GM18502 (cell line): ENCODE results near the gene RNF44.

Experiments used
- ATAC-seq: cut with Tn5 transposase; IDR thresholded peaks from one replicate; pipeline ENCODE4 v1.9.1; 2021; ENCODE audit warnings: mild to moderate bottlenecking; ENCODE audit not compliant: unreplicated experiment, poor library complexity

Gene RNF44

DNA sequence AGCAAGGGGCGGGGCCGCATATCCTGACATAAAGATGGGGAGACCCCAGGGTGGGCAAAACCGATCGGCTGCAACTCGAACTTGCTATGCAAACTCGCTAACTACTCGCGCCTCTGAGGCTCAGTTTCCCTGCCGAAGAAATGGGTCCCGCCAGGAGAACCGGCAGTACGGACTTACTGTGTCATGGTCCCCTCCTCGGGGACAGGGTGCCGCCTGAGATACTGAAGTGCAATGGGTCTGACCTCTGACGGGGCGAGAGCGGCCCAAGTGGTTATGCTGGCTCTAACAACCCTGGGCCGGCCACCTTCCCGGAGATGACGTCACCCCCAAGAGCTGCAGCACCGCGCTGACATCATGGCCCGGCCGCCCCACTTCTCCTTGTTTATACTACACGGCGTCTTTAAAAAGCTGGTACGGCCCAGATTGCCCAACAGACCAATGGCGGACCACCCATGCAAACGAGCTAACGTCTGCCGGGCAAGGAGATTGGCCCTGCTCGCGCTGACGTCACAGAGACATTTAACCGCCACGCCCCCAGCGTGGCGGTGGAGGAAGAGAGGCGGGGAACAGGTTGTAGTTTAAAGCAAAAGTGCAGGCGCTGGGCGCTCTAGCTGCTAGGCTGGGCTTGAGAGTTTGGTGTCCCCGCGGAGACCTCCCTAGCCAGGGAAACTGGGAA, 490 bp upstream of the RNF44 start:
- ATAC-seq: peak; percentile 75

DNA sequence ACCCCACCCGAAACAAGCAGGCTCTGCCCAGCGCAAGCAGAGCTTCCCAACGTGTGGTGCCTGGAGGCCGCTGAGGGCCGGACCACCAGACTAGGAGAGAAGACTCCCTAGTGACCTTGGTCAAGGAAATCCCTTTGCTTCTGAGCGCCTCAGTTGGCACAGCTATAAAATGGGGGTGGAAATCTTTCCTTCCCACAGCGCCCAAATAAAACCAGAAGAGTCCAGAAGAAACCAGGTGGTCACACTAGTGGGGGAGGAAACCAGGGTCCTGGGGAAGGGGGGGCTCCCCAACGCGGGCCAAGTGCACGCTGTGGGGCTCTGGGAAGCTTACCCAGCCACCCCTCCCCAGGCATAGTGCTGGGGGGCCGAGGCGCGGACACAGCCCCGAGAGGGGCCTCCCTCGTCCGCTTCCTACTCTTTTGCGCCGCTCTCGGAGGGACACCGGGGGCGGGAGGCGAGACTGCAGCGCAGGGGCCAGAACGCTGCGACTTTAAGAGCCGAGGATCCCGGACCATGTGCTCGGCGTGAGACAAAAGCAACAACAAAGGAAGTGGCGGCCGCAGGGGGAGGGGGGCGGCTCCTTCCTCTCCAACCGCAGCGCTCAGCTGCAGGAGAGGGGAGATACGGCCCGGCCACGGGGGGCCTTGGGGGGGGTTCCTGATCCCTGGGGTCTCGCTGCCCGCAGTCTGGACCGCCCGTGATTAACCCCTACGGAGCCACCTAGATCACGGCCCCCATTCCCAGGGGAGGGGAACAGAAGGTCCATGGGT, 885 bp downstream of the RNF44 start:
- ATAC-seq: no peak

DNA sequence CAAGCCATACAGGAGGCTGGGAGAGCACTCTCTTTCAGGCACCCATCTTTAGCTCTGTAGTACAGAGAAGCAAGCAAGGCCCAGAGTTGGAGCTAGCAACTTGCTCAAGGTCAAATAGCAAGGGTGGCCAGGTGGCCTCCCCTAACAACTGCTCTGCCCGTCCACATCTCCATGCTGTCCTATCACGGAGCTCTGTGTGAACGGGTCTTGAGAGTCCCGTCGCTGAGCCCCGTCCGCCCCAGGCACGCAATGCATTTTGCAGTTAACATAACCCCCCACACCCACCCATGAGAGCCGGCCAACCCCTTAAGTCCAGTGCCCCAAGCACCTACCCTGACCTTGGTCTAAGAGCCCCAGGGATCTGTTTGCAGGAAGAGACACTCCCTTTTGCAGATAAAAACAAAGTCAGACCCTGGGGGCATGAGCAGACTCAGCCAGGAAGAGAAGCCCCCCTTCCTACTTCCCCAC, 1.5 kb downstream of the RNF44 start:
- ATAC-seq: no peak

DNA sequence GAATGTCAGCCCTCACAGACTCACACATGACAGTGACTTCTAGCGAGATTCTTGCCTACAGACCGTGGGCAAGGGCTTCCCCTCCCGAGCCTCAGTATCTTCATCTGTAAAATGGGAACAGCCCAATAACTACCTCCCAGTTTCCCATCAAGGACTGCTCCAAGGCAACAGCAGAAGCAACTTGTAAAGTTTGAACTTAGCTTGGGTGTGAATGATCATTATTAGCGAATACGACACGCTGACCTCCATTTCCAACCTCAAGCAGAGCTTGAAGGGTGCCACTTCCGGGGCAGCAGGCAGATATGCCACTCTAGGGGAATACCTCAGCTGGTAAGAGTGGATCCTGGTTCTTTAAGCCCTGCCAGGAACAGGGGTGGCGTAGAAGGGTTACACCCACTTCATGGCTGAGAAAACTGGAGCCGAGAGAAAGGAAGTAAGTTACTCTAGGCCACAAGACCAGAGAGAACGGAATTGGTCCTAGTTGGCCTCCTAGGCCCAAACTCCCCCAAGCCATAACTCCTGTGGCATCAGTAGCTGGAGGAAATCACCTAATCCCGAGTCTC, 2.0 kb downstream of the RNF44 start:
- no peak for ATAC-seq

DNA sequence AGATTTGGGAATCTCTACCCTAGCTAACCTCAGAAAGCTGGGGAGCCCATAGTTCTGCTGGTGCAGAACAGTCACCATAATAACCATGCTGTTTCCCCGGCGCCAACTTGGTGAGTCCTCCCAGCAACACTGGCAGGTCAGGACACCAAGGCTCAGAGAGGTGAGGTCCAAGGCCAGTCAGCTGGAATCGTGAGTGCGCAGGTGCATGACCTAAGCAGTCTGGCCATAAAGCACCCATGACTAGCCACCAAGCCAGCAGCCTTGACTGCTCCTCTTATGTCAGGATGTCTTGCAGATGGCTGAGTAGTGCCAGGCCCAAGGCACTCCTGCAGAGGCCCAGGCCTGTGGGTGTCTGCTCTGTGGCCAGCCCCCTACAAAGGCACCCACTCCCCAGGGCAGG, 2.6 kb downstream of the RNF44 start:
- no peak for ATAC-seq

DNA sequence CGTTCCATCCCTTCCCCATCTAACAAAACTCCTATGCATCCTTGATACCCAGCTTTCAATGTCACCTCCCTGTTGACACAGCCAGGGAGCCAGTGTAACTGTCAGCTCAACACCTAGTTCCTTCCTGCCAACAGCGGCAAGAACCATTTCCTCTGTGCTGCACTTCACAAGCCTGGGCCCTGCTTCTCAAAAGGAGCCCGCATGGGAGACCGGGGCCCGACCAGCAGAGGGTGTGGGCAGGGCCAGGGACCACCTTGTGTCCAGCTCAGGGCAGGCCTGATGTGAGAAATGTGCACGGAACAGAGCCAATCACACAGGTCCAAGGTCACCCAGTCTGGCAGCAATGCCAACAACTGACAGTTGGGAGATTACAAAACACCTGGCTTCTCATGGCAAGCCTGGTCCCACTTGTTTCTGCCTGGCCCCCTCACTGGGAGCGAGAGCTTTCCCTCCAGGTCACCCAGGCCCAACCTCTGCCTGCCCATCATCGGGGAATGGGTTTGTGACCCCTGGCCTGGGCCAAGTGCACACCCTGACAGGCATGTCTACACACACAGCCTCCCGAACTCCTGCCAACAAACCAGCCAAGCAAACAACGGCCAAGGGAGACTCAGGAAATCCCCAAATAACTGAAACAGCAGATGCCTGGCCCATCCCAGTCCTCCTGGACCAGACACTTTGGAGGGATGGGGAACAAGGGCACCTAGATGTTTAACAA, 3.1 kb downstream of the RNF44 start:
- ATAC-seq: no peak

DNA sequence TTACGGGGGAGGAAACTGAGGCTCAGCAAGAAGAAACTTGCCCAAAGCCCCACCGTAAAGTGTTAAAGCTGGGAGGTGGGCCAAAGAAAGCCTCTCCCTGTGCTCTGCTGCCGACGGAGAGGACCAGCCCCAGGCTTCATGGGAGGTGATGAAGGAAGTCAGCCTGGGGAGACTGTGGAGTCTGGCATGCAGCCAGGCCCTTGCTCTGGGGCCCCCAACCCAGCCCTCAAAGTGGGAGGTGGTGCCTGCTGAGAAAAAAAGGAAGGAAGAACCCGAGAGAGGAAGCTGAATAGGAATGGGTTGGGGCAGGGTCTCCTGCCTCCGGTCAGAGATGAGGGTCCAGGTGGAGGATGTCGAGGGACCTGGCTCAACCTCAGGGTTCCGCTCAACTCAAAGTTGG, 3.8 kb downstream of the RNF44 start:
- ATAC-seq: no peak

DNA sequence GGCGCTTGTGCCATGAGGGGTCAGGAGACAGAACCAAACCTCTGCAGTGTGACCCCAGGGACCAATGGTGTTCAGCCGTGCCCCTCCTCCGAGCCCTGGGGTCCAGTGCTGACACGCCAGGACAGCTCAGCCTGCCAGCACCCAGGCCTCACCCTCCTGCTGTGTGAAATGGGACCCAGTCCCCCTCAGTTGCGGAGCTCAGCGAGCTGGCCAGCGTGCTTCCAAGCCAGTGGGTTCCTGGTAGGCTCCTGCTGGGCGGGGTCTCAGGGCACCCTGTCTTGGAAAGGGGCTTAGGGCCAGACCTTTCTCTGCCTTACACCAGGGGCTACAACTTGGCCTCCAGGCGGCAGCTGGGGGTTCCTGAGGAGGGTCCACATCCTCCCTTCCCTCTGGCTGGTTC, 4.4 kb downstream of the RNF44 start:
- ATAC-seq: no peak

DNA sequence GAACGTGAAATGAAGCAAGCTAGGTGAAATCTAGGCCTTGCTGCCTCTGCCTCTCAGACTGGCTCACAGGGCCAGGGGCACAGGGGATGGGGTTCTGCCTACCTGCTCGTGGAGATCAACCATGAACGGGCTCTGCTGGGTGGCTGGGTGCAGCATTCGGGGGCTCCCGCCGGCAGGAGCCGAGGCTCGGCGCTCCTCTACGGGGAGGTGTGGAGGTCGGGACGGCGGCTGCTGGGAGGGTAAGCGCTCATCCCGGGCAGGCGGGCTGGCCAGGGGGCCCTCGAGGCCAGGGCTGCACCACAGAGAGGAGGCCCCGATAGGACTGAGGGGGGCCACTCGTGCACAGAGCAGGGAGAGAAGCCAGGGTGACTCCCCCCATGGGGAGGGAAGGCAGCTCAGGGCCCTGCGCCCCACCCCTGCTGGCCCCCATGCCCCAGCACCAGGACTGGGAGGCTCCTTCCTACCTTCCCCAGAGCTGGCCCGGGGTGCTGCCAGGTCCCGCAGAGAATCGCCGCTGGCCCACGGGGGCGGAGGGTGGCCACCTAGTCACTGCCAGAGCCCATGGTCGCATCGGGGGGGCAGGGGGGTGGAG, 5.2 kb downstream of the RNF44 start:
- no peak for ATAC-seq

DNA sequence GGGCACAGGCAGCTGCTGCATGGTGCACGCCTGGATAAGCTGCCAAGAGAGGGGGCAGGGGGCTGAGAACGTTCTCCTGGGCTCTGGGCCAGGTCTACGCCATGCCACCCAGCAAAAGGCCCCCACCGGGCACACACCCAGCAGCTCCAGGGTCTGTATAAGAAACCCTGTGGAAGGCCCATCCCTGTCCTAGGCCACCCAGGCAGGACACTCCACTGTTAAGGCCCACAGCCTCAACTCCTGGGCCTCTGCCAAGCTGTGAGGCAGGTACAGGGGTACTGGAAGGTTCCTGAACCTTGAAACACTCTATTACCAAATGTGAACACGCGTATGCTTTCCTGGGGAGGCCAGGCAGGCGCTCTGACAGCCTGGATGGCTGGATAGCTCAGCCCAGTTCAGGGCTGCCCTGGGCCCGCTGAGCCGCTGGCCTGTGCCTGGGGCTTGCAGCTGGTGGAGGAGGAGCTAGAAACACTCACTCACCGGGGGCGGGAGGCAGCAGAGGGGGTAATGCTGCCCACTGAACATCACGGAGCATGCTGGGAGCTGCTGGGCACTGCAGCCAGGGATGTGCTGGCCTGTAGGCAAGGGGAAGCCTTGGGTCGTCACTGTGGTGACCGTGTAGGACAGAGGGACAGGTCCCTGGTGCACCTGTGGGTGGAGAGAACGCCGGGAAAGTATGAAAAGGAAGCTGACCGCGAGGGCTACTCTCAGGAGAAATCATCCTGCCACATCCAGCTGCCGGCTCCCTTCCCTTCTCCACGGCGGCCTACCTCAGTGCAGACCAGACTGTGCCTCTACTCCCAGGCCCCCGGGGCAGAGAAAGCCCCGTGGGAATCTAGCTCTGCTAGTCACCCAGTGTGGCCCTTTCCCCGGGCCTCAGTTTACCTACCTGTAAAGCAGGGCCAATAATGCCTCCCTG, 6.0 kb downstream of the RNF44 start:
- ATAC-seq: no peak

DNA sequence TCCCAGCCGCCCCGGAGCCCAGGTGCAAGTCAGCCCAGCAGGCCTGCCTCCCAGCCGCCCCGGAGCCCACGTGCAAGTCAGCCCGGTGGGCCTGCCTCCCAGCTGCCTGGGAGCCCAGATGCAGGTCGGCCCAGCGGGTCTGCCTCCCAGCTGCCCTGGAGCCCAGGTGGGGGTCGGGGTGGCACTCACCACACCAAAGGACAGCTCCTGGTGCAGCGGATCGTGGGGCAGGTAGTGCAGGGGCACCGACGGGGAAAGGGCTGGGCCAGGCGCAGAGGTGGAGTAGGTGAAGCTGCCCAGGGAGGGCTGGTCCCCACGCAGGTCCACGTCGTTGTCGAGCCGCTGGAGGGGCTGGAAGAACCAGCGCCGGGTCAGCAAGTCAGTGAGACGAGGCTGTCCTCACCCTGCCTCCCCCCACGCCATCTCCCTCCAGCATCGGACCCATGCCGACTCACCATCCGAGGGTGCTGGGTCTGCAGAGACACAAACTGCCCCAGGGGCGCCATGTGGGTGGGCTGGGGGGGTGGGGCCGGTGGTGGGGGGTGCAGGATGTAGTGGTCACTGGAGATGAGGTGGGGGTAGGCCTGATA, 6.7 kb downstream of the RNF44 start:
- ATAC-seq: no peak

DNA sequence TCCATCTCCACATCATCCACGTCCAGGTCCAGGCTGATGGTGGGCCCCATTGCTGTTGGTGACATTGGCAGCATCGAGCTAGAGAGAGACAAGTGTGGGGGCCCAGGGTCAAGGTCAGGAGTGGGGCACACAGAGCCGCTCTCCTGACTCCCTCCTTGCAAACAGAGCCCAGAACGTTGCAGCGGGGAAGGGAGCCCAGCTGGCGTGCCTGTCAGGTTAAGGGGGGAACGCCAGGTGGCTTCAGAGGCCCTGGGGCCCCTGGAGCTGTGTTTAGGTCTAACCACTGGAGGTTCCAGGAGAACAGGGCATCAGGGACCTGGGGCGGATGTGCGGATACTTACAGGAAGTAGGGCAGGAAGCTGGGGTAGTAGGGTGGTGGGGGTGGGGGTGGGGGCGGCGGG, 7.5 kb downstream of the RNF44 start:
- ATAC-seq: no peak

DNA sequence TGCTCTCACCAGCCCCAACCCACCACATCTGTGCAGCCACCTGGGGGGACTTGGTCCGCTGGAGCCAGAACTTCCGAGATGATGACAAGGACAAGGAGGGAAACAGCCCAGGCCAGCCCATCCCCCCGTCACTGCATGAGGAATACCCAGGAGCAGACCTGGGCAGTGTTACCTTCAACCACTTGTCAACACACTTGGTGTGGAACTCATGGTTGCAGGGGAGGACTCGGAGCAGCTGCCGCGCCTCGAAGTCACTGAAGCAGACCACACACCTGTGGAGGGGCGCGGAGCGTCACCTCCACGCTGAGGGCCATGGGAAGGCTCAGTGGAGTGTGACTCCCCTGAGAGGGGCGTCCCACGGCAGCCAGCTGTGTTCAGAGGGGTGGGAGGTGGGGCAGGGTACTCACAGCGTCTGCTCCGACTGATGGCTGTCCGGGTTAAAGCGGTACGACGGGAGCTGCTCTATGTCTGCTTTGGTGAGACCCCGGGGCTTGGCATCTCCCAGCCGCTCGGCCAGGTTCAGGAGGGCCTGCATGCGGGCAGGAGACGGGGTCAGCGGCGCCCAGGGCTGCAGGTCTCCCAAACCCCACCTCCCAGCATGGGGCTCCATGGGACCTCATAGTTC, 8.0 kb downstream of the RNF44 start:
- no peak for ATAC-seq

DNA sequence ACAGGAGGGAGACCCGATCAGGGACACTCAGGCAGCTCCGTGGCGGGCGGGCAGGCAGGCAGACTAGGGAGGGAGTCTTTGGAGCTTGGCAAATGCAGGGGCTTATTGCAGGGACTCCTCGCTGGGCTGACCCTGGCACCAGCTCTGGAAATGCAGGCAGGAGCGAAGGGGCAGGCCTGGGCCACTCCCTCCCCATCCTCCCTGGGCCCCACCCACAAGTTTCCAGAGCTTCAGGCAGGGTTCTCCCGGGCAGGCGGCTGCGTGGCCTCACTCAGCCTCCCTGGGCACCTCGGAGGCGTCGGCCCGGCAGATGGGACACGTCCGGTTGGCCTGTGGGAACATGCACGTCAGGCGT, 8.5 kb downstream of the RNF44 start:
- no peak for ATAC-seq

DNA sequence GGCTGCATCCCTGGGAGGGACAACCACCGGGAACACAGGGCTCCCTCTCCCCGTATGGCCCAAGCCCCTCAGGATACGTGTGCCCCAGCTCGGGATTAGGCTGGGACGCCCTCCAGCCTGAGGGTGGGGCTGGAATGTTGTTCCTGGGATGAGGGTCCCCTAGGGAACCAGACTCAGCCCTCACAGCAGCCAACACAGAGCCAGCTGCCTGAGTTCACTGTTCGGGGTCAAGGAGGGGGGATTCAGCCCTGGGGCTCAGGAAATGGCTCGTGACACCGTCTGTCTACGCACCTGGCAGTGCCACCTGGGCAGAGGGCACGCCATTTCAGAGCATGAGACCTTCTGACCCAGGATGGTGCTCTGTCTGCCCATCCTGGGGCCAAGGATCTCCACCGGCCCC, 8.9 kb downstream of the RNF44 start:
- no peak for ATAC-seq

DNA sequence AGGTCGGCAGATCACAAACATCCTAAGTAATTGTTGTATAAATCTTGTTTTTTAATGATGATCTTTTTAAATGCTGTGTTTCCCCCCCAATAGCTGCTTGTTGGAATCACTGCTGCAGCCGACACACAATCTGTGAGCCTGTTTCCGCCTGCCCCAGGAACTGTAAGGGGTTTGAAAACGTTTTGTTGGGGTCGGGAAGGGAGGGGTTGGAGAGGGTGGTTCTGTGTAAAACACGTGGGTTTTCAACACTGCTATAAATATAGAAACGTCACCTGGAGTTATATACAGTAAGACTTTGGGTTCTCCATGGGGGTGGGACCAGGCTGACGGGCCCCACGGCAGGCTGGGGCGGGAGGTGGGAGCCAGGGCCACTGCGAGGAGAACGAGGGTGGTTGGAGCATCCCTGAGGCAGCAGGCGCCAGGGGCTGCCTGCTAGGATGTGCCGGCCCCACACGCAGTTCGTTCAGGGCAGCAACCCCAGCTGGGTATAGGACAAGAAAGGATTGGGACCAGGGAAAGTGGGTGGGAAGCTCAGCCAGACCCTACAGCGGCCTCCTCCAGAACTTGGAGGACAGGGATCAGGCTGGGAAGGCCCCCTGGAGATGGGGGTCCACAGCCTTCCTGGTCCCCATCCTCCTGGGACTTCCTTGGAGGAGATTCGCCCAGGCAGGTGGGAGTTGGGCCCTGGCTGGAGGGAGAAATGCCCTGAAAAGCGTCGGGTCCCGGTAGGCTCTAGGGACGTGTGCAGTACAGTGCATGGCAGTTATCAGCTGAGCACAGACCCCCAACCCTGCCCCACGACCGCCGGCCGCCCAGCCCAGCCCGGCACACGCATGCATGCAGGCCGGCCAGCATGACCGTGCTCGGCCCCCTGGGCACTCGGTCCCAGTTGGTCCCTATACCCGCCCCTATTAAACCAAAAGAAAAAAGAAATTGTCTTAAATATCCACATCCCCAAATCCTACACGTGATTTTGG, 9.7 kb downstream of the RNF44 start:
- no peak for ATAC-seq

DNA sequence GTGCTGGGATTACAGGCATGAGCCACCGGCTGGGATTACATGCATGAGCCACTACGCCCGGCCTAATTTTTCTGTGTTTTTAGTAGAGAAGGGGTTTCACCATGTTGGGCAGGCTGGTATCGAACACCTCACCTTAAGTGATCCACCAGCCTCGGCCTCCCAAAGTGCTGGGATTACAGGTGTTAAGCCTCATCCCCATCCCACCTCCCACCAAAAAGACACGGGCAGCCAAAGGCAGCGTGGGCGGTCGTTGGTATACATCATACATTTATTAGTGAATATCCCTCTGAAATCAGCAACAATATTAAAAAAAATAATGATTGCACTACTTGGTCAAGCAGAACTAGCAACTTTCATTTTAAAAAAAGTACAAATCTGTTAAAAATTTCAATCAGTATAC, 10.7 kb downstream of the RNF44 start:
- no peak for ATAC-seq

DNA sequence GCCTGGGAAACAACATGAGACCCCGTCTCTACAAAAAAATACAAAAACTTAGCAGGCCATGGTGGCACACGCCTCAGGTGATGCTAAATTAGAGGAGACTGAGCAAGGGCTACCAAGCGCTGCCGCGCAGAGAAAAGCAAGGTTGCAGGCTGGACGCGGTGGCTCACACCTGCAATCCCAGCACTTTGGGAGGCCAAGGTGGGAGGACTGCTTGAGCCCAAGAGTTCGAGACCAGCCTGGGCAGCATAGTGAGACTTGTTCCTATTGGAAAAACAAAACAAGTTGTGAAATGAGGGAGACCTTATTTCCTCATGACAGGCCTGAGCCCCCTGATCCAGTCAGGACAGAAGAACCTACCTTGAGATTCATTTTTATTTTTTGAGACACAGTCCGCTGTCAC, 11.5 kb downstream of the RNF44 start:
- no peak for ATAC-seq
